ENCODE results near the gene GNG7. TPM values are rescaled to one million over a fixed set of nuclear protein-coding genes. Genes with fewer than 3 reads are reported as not detected.

The GNG7 gene
- total and polyA plus RNA-seq, 10 of the 15 experiments (the other 5 are each of a cell fraction or from before 2014, with no cell fraction given): 1.9 to 13.6 (median 6.5) TPM

DNA sequence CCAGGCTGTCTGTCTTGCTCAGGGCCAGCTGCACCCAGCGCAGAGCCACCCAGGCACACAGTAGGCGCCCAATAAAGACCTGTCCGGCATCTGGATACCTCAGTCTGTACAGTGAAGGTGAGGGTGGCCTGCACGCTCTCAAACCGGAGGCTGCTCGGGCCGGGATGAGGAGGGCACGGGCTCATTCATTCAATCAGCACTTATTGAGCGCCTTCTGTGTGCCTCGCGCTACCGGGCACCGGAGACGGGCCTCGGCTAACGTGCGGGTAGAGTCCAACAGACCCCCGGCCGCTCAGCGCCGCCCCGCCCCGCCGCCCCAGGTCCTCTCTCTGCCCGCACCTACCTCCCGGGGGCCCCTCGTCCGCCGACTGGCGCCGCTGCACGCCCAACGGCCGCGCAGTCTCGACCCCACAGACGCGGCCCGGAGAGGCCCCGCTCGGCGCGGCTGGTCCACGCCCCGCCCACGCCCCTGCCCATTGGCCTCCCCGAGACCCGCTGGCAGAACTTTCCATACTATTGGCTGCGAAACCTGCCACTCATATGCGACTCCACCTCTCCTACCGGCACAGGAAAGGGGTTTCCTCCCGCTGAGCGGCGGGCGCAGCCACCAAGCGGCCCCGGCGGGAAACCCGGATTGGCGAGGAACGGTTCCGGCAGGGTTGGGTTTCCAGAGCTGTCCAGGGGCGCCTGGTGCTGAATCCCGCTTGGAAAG is 37.3 kb upstream of the GNG7 start, which contains the start of gene SLC39A3 (continued):
- TF ChIP-seq, protein P1, sequence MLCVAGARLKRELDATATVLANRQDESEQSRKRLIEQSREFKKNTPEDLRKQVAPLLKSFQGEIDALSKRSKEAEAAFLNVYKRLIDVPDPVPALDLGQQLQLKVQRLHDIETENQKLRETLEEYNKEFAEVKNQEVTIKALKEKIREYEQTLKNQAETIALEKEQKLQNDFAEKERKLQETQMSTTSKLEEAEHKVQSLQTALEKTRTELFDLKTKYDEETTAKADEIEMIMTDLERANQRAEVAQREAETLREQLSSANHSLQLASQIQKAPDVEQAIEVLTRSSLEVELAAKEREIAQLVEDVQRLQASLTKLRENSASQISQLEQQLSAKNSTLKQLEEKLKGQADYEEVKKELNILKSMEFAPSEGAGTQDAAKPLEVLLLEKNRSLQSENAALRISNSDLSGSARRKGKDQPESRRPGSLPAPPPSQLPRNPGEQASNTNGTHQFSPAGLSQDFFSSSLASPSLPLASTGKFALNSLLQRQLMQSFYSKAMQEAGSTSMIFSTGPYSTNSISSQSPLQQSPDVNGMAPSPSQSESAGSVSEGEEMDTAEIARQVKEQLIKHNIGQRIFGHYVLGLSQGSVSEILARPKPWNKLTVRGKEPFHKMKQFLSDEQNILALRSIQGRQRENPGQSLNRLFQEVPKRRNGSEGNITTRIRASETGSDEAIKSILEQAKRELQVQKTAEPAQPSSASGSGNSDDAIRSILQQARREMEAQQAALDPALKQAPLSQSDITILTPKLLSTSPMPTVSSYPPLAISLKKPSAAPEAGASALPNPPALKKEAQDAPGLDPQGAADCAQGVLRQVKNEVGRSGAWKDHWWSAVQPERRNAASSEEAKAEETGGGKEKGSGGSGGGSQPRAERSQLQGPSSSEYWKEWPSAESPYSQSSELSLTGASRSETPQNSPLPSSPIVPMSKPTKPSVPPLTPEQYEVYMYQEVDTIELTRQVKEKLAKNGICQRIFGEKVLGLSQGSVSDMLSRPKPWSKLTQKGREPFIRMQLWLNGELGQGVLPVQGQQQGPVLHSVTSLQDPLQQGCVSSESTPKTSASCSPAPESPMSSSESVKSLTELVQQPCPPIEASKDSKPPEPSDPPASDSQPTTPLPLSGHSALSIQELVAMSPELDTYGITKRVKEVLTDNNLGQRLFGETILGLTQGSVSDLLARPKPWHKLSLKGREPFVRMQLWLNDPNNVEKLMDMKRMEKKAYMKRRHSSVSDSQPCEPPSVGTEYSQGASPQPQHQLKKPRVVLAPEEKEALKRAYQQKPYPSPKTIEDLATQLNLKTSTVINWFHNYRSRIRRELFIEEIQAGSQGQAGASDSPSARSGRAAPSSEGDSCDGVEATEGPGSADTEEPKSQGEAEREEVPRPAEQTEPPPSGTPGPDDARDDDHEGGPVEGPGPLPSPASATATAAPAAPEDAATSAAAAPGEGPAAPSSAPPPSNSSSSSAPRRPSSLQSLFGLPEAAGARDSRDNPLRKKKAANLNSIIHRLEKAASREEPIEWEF (IDR thresholded peaks at IDR 0.05; ENCODE audit: insufficient replicate concordance, low read depth, low read length): no peak
- no peak for TF ChIP-seq NFXL1 (IDR thresholded peaks at IDR 0.05; ENCODE audit: borderline replicate concordance)
- peak; percentile 96 for TF ChIP-seq SP1 (IDR thresholded peaks at IDR 0.05; ENCODE audit: low read depth, low read length)
- no peak for TF ChIP-seq CBX3 (IDR thresholded peaks at IDR 0.05; ENCODE audit: borderline replicate concordance, low read depth)
- peak; percentile 87 for TF ChIP-seq IKZF1 (conservative IDR thresholded peaks at IDR 0.05)
- TF ChIP-seq STAT3 (IDR thresholded peaks at IDR 0.05; ENCODE audit: low read depth, low read length): no peak
- peak in 1 of 2 experiments; percentile 39; a peak in 1 of 3 replicates for TF ChIP-seq EGR1 (IDR thresholded peaks at IDR 0.05; ENCODE audit: borderline replicate concordance in 1 of 2, low read depth in 2 of 2, low read length in 2 of 2)
- TF ChIP-seq, protein P2, sequence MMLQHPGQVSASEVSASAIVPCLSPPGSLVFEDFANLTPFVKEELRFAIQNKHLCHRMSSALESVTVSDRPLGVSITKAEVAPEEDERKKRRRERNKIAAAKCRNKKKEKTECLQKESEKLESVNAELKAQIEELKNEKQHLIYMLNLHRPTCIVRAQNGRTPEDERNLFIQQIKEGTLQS (IDR thresholded peaks at IDR 0.05; ENCODE audit: borderline replicate concordance, extremely low read depth, low read depth, low read length): no peak
- TF ChIP-seq, protein P3, sequence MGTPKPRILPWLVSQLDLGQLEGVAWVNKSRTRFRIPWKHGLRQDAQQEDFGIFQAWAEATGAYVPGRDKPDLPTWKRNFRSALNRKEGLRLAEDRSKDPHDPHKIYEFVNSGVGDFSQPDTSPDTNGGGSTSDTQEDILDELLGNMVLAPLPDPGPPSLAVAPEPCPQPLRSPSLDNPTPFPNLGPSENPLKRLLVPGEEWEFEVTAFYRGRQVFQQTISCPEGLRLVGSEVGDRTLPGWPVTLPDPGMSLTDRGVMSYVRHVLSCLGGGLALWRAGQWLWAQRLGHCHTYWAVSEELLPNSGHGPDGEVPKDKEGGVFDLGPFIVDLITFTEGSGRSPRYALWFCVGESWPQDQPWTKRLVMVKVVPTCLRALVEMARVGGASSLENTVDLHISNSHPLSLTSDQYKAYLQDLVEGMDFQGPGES (IDR thresholded peaks at IDR 0.05): peak; percentile 73
- peak; percentile 38; the same call in 1 of the 2 replicates for TF ChIP-seq BACH1 (IDR thresholded peaks at IDR 0.05; ENCODE audit: borderline replicate concordance)
- TF ChIP-seq FOXK2 (IDR thresholded peaks at IDR 0.05): peak; percentile 33; the same call in 1 of the 2 replicates
- TF ChIP-seq TCF12 (IDR thresholded peaks at IDR 0.05; ENCODE audit: low read depth, low read length): 0 out of 2 replicates have a peak, but pooled peaks have one; percentile 33
- TF ChIP-seq ZNF384 (IDR thresholded peaks at IDR 0.05; ENCODE audit: borderline replicate concordance, low read depth, low read length): no peak
- peak; percentile 54; the same call in 1 of the 2 replicates for TF ChIP-seq TAF1 (IDR thresholded peaks at IDR 0.05; ENCODE audit: borderline replicate concordance, low read depth, low read length)
- peak; percentile 68; the same call in 1 of the 2 replicates for TF ChIP-seq ZNF217 (IDR thresholded peaks at IDR 0.05)
- TF ChIP-seq NR2C2 (IDR thresholded peaks at IDR 0.05; ENCODE audit: borderline replicate concordance, control insufficient read depth, insufficient read length, low read depth): no peak
- peak; percentile 88 for TF ChIP-seq YY1 (IDR thresholded peaks at IDR 0.05; ENCODE audit: low read depth, low read length)
- TF ChIP-seq, protein P4, sequence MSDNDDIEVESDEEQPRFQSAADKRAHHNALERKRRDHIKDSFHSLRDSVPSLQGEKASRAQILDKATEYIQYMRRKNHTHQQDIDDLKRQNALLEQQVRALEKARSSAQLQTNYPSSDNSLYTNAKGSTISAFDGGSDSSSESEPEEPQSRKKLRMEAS (IDR thresholded peaks at IDR 0.05; ENCODE audit: low read depth, low read length): peak; percentile 60
- peak; percentile 73 for TF ChIP-seq RUNX3 (IDR thresholded peaks at IDR 0.05; ENCODE audit: low read length)
- TF ChIP-seq CREB1 (IDR thresholded peaks at IDR 0.05; ENCODE audit: low read depth): peak; percentile 79
- TF ChIP-seq ZNF622 (IDR thresholded peaks at IDR 0.05): no peak
- 0 out of 2 replicates have a peak, but pooled peaks have one; percentile 66 for TF ChIP-seq WRNIP1 (IDR thresholded peaks at IDR 0.05; ENCODE audit: borderline replicate concordance, low read depth, low read length)

Data from GM12878 (cell line).